Chondrocyte (in vitro differentiated cells): ENCODE measurements around the gene PTCHD1. TPM values are rescaled to one million over a fixed set of nuclear protein-coding genes. Genes with fewer than 3 reads are reported as not detected.

Source experiments
- DNase-seq: peaks from one replicate; pipeline ENCODE4 v3.0.0; 2021; ENCODE audit warnings: mixed read lengths, low spot score
- H3K27ac Mint-ChIP-seq: one replicate; pipeline ENCODE4 v1.8.0; 2021; ENCODE audit warnings: mild to moderate bottlenecking, moderate library complexity, mixed read lengths; ENCODE audit not compliant: unreplicated experiment
- H3K27me3 Mint-ChIP-seq: 2 replicates; pipeline ENCODE4 v1.8.0; 2021; ENCODE audit warnings: low read depth, mixed read lengths
- H3K36me3 Mint-ChIP-seq: 2 replicates; pipeline ENCODE4 v1.8.0; 2021; ENCODE audit warnings: low read depth, mixed read lengths
- H3K4me1 Mint-ChIP-seq: 2 replicates; pipeline ENCODE4 v1.8.0; 2021; ENCODE audit warnings: low read depth, mild to moderate bottlenecking, mixed read lengths
- H3K4me3 Mint-ChIP-seq: one replicate; pipeline ENCODE4 v1.8.0; 2021; ENCODE audit warnings: mild to moderate bottlenecking, moderate library complexity, mixed read lengths; ENCODE audit not compliant: unreplicated experiment
- H3K9me3 Mint-ChIP-seq: 2 replicates; pipeline ENCODE4 v1.8.0; 2021; ENCODE audit warnings: low read depth, mixed read lengths
- CTCF ChIP-seq: fragments of 200-600 bp; sonication (generic); IDR thresholded peaks from 2 replicates; pipeline ENCODE4 v1.5.0; 2021; ENCODE audit warnings: antibody characterized with exemption, mild to moderate bottlenecking, moderate library complexity
- total RNA-seq: library from RNA; stranded (reverse); gene quantifications from 3 replicates; pipeline ENCODE4 v1.2.1, GENCODE V29; 2021

PTCHD1 gene
- total RNA-seq, 1 donor from 2014 or later, result 0.82 TPM

GRCh38 chrX:23387550-23388184 is 53.0 kb downstream of the PTCHD1 start:
- no peak for DNase-seq
- Mint-ChIP-seq H3K27ac (no peak overlapping the region), H3K9me3 (no peaks in the 10 kb centered on the region), H3K4me3 (no peak overlapping the region), H3K36me3 (no peaks in the 10 kb centered on the region), H3K27me3 (peaks cover 2% of the 10 kb centered on the region), H3K4me1 (peaks cover 9% of the 10 kb centered on the region)
- TF ChIP-seq CTCF, result no peak

- no peaks in the 10 kb centered on the region for H3K9me3 Mint-ChIP-seq
- no peak for DNase-seq
- TF ChIP-seq CTCF, result no peak
- no peaks in the 10 kb centered on the region for H3K36me3 Mint-ChIP-seq
- H3K4me1 Mint-ChIP-seq, result peaks cover 4% of the 10 kb centered on the region
- H3K27ac Mint-ChIP-seq, result no peak overlapping the region
- H3K4me3 Mint-ChIP-seq, result no peak overlapping the region
- H3K27me3 Mint-ChIP-seq, result peaks cover 7% of the 10 kb centered on the region
These were observed 54.6 kb downstream of the PTCHD1 start for GRCh38 chrX:23389196-23389792.

- H3K4me3 Mint-ChIP-seq, result no peak overlapping the region
- H3K36me3 Mint-ChIP-seq, result no peaks in the 10 kb centered on the region
- peaks cover 7% of the 10 kb centered on the region for H3K27me3 Mint-ChIP-seq
- no peaks in the 10 kb centered on the region for H3K9me3 Mint-ChIP-seq
- peaks cover 4% of the 10 kb centered on the region for H3K4me1 Mint-ChIP-seq
- TF ChIP-seq CTCF, result no peak
- no peak overlapping the region for H3K27ac Mint-ChIP-seq
- no peak for DNase-seq
These were observed 56.3 kb downstream of the PTCHD1 start for GRCh38 chrX:23390979-23391378.

GRCh38 chrX:23392195-23392594 is 57.5 kb downstream of the PTCHD1 start:
- DNase-seq, result no peak
- no peak overlapping the region for H3K4me3 Mint-ChIP-seq
- no peaks in the 10 kb centered on the region for H3K9me3 Mint-ChIP-seq
- H3K36me3 Mint-ChIP-seq, result no peaks in the 10 kb centered on the region
- no peak for TF ChIP-seq CTCF
- H3K27me3 Mint-ChIP-seq, result peaks cover 14% of the 10 kb centered on the region
- H3K4me1 Mint-ChIP-seq, result peaks cover 4% of the 10 kb centered on the region
- no peak overlapping the region for H3K27ac Mint-ChIP-seq

- no peak for DNase-seq
- Mint-ChIP-seq H3K27me3 (peaks cover 18% of the 10 kb centered on the region), H3K9me3 (no peaks in the 10 kb centered on the region), H3K4me1 (no peaks in the 10 kb centered on the region), H3K4me3 (no peak overlapping the region), H3K36me3 (no peaks in the 10 kb centered on the region), H3K27ac (no peak overlapping the region)
- no peak for TF ChIP-seq CTCF
These were observed 59.8 kb downstream of the PTCHD1 start for GRCh38 chrX:23394421-23394820.
